Brain microvascular endothelial cell (primary cell): ENCODE measurements around the gene CES4A.

Experiments
- DNase-seq: peaks from one replicate; pipeline ENCODE4 v3.0.0-alpha.2; 2020
- H3K27ac ChIP-seq: fragments of 250-450 bp; sonication (Bioruptor Pico); 2 replicates; pipeline ENCODE4 v1.5.1; 2020; ENCODE audit warnings: mild to moderate bottlenecking, moderate library complexity
- H3K27me3 ChIP-seq: fragments of 250-450 bp; sonication (Bioruptor Pico); replicated peaks from 2 replicates; pipeline ENCODE4 v1.5.1; 2020; ENCODE audit warnings: mild to moderate bottlenecking
- H3K36me3 ChIP-seq: fragments of 250-450 bp; sonication (Bioruptor Pico); replicated peaks from 2 replicates; pipeline ENCODE4 v1.5.1; 2020; ENCODE audit warnings: mild to moderate bottlenecking
- H3K4me3 ChIP-seq: 2 replicates; pipeline ENCODE4 v1.5.1; 2011; ENCODE audit warnings: low read depth, mild to moderate bottlenecking, control low read depth, low read length, moderate library complexity
- in situ Hi-C: cut with HindIII; loops from 2 replicates; pipeline ENCODE4 v1.10.0; 2017; ENCODE audit warnings: low sequenced_read_pairs, low pct_ligation_motif_present
- TF ChIP-seq, protein P1 (sequence below): IDR thresholded peaks from 2 replicates; pipeline ENCODE4 v1.5.1; 2011; ENCODE audit warnings: low read depth, mild to moderate bottlenecking, moderate library complexity, low read length, control low read depth, inconsistent platforms; ENCODE audit errors: missing control alignments

The CES4A gene

DNA sequence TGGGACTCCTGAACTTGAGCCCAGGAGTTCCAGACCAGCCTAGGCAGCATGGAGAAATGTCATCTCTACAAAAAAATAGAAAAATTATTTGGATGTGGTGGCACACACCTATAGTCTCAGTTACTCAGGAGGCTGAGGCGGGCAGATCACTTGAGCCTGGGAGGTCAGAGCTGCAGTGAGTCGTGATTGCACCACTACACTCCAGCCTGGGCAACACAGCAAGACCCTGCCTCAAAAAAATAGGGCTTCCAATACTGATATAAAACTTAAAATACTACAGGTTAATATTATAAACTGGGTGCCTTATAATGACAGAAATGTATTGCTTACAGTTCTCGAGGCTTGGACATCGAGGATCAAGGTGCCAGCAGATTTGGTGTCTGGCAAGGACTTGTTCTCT, 42.5 kb upstream of the CES4A start:
- no peak overlapping the region for H3K27ac ChIP-seq
- H3K36me3 ChIP-seq = peaks cover 18% of the 10 kb centered on the region
- TF ChIP-seq, protein P1, sequence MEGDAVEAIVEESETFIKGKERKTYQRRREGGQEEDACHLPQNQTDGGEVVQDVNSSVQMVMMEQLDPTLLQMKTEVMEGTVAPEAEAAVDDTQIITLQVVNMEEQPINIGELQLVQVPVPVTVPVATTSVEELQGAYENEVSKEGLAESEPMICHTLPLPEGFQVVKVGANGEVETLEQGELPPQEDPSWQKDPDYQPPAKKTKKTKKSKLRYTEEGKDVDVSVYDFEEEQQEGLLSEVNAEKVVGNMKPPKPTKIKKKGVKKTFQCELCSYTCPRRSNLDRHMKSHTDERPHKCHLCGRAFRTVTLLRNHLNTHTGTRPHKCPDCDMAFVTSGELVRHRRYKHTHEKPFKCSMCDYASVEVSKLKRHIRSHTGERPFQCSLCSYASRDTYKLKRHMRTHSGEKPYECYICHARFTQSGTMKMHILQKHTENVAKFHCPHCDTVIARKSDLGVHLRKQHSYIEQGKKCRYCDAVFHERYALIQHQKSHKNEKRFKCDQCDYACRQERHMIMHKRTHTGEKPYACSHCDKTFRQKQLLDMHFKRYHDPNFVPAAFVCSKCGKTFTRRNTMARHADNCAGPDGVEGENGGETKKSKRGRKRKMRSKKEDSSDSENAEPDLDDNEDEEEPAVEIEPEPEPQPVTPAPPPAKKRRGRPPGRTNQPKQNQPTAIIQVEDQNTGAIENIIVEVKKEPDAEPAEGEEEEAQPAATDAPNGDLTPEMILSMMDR = no peak
- in situ Hi-C loops = no loop called here
- peaks cover 9% of the 10 kb centered on the region for H3K27me3 ChIP-seq
- DNase-seq = no peak
- no peak overlapping the region for H3K4me3 ChIP-seq

DNA sequence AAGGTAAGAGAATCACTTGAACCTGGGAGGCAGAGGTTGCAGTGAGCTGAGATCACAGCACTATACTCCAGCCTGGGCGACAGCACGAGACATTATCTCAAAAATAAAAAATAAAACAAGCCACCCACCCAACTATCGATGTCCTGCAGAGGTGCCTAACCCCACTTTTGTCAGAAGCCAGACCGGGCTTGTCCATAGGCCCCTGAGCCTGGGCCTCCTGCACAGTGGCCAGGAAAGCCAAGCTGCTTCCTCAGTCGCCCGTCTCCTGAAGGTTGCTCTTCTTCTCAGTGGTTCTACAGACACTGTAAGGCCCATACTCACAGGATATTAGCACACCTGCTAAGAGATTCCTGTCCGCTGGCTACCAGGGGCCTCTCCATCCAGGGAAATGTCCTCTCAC, 41.8 kb upstream of the CES4A start:
- no peak for DNase-seq
- in situ Hi-C loops = no loop called here
- peaks cover 12% of the 10 kb centered on the region for H3K36me3 ChIP-seq
- H3K27ac ChIP-seq = no peak overlapping the region
- H3K27me3 ChIP-seq = peaks cover 9% of the 10 kb centered on the region
- no peak overlapping the region for H3K4me3 ChIP-seq
- TF ChIP-seq, protein P1 = no peak

- TF ChIP-seq, protein P1 = no peak
- no peak overlapping the region for H3K4me3 ChIP-seq
- H3K27me3 ChIP-seq = peaks cover 9% of the 10 kb centered on the region
- in situ Hi-C loops = no loop called here
- H3K27ac ChIP-seq = no peak overlapping the region
- DNase-seq = no peak
- H3K36me3 ChIP-seq = peaks cover 9% of the 10 kb centered on the region
These were observed 41.5 kb upstream of the CES4A start for GRCh38 chr16:66946974-66947301.

DNA sequence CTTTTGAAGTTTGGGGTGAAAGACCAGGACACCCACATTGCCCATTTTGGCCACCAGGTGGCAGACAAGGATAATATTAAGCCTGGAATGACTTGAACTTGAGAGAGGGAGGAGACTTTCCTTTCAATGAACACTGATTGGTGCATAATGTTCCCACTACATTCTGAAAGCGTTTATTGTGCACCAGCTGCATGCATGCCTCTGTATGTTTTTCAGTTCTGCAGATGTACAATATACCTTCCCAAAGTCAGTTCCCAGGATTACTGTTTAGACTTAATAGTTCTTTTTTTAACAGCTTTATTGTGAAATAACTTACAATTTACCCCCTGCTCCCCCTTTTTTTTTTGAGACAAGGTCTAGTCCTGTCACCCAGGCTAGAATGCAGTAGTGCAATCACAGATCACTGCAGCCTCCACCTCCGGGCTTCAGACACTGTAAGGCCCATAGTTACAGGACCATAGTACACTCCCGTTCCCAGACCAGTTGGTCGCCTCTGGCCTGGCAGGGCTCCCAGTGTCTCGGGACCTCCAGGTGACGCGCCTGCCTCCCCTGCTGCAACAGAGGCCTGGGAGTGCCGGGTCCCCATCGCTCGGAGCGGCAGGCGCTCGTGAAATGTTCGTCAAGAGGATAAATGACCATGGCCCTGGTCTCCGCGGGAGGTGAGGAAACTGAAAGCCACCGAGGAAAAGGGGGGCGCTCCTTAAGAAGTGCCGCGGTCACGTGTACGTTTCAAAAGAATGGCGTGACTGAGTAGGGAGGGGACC, 40.9 kb upstream of the CES4A start:
- TF ChIP-seq, protein P1 = peak; percentile 91
- H3K36me3 ChIP-seq = peaks cover 4% of the 10 kb centered on the region
- peak; percentile 79 for DNase-seq
- H3K27ac ChIP-seq = no peak overlapping the region
- in situ Hi-C loops = no loop called here
- H3K27me3 ChIP-seq = peaks cover 9% of the 10 kb centered on the region
- peak overlapping the region; percentile 51 for H3K4me3 ChIP-seq

DNA sequence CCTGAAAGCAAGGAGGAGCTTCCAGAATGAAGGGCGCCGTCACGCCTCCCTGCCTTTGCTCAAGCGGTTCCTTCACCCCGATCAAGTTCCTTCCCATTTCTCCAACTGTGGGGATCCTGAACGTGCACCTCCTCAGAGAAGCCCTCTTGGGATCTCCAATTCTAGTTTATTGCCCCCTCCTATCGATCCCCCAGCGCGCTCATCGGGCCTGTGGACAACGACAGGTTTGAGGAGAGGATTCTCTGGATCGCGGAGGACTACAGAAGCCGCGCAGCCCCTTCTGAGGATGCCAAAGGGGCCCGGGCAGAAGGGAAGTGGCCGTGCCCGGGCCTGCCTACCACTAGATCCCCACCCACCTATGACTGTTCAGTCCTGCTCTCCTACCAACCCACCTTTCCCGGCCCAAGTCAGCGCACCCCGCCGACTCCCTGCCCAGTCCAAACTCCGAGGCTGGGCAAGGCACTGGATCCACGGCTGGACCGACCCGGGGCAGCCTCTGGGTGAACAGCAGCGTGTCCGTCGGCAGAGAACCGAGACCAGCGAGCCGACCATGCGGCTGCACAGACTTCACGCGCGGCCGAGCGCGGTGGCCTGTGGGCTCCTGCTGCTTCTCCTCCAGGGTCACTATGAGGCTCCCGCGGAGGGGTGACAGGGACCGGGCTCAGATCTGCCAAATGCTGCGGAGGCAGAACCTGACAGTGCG, 40.1 kb upstream of the CES4A start:
- H3K27me3 ChIP-seq = peaks cover 9% of the 10 kb centered on the region
- no peak overlapping the region for H3K27ac ChIP-seq
- TF ChIP-seq, protein P1 = no peak
- no peak for DNase-seq
- H3K4me3 ChIP-seq = peak overlapping the region; percentile 51
- in situ Hi-C loops = no loop called here
- H3K36me3 ChIP-seq = peaks cover 4% of the 10 kb centered on the region
